ENCODE measurements around the gene GABRD. TPM values are rescaled to one million over a fixed set of nuclear protein-coding genes. Genes with fewer than 3 reads are reported as not detected.

The GABRD gene
- total RNA-seq, 1 experiment from 2014 or later = 1.7 TPM

- no peak overlapping the region for H3K4me3 Mint-ChIP-seq
- peaks cover 37% of the 10 kb centered on the region for H3K36me3 Mint-ChIP-seq
- DNase-seq (ENCODE audit: low spot score) = no peak
- 0 out of 2 replicates have a peak, but pooled peaks cover 6% of the 10 kb centered on the region for H3K4me1 Mint-ChIP-seq
- no peak for ATAC-seq
- ChIA-PET POLR2A (no interaction called here), CTCF (interaction anchor here (1.0 kb wide), 1 partner anchor 30 kb away, joined by 3 read pairs; no protein-coding TSS in a partner anchor)
- H3K27ac Mint-ChIP-seq = no peak overlapping the region; the same call in 1 of the 2 replicates
- TF ChIP-seq KAT7 (CRISPR knock-in tag; IDR thresholded peaks at IDR 0.05; ENCODE audit: borderline replicate concordance) = no peak
- no peak for TF ChIP-seq CREB1 (CRISPR knock-in tag; IDR thresholded peaks at IDR 0.05)
- no peak for TF ChIP-seq MXD4 (CRISPR knock-in tag; IDR thresholded peaks at IDR 0.05; ENCODE audit: borderline replicate concordance)
- no peak for TF ChIP-seq SOX15 (CRISPR knock-in tag; IDR thresholded peaks at IDR 0.05)
- TF ChIP-seq RELA (CRISPR knock-in tag; IDR thresholded peaks at IDR 0.05; ENCODE audit: borderline replicate concordance) = no peak
- TF ChIP-seq ESRRA (CRISPR knock-in tag; IDR thresholded peaks at IDR 0.05; ENCODE audit: borderline replicate concordance) = no peak
- TF ChIP-seq TEAD4 (CRISPR knock-in tag; IDR thresholded peaks at IDR 0.05) = no peak
- no peak for TF ChIP-seq ATF1 (CRISPR knock-in tag; IDR thresholded peaks at IDR 0.05)
- no peak for TF ChIP-seq ZNF138 (CRISPR knock-in tag; conservative IDR thresholded peaks at IDR 0.05)
- no peaks in the 10 kb centered on the region; the same call in 1 of the 2 replicates for H3K27me3 Mint-ChIP-seq (ENCODE audit: low read depth)
- peaks cover 20% of the 10 kb centered on the region for H3K9me3 Mint-ChIP-seq
Observed at GRCh38 chr1:2078170-2078569, 59.0 kb downstream of the GABRD start.

- Mint-ChIP-seq H3K36me3 (peaks cover 34% of the 10 kb centered on the region), H3K27ac (no peak overlapping the region), H3K27me3 (ENCODE audit: low read depth) (no peaks in the 10 kb centered on the region; the same call in 1 of the 2 replicates), H3K4me1 (0 out of 2 replicates have a peak, but pooled peaks cover 1% of the 10 kb centered on the region), H3K4me3 (no peak overlapping the region), H3K9me3 (peaks cover 20% of the 10 kb centered on the region)
- DNase-seq (ENCODE audit: low spot score) (no peak), ATAC-seq (no peak)
- CTCF ChIA-PET = no interaction called here
- POLR2A ChIA-PET = no interaction called here
- TF ChIP-seq ZNF121 (CRISPR knock-in tag; IDR thresholded peaks at IDR 0.05) (no peak), ZNF416 (CRISPR knock-in tag; IDR thresholded peaks at IDR 0.05) (no peak), TEAD4 (CRISPR knock-in tag; IDR thresholded peaks at IDR 0.05) (no peak), SMAD3 (CRISPR knock-in tag; IDR thresholded peaks at IDR 0.05; ENCODE audit: borderline replicate concordance) (no peak), CDX4 (CRISPR knock-in tag; IDR thresholded peaks at IDR 0.05; ENCODE audit: borderline replicate concordance) (no peak), ZNF396 (CRISPR knock-in tag; IDR thresholded peaks at IDR 0.05; ENCODE audit: borderline replicate concordance) (no peak), ZNF532 (CRISPR knock-in tag; IDR thresholded peaks at IDR 0.05; ENCODE audit: borderline replicate concordance) (no peak), ETV6 (CRISPR knock-in tag; IDR thresholded peaks at IDR 0.05) (no peak), CTCF (IDR thresholded peaks at IDR 0.05) (no peak), RELA (CRISPR knock-in tag; IDR thresholded peaks at IDR 0.05; ENCODE audit: borderline replicate concordance) (no peak), EMX1 (CRISPR knock-in tag; IDR thresholded peaks at IDR 0.05) (no peak), ZNF425 (CRISPR knock-in tag; conservative IDR thresholded peaks at IDR 0.05) (no peak), CBFB (CRISPR knock-in tag; IDR thresholded peaks at IDR 0.05; ENCODE audit: low read depth) (no peak), ZNF317 (CRISPR knock-in tag; IDR thresholded peaks at IDR 0.05; ENCODE audit: borderline replicate concordance, low read depth) (no peak), ESRRA (CRISPR knock-in tag; IDR thresholded peaks at IDR 0.05; ENCODE audit: borderline replicate concordance) (no peak), HMGXB4 (CRISPR knock-in tag; IDR thresholded peaks at IDR 0.05) (no peak), IRF2 (CRISPR knock-in tag; IDR thresholded peaks at IDR 0.05; ENCODE audit: borderline replicate concordance, low read depth) (no peak)
Observed at GRCh38 chr1:2079396-2080085, 60.4 kb downstream of the GABRD start.
